GM23248 (cell line): ENCODE measurements around the gene RAB12. TPM values are rescaled to one million over a fixed set of nuclear protein-coding genes. Genes with fewer than 3 reads are reported as not detected.

Source experiments
- DNase-seq: peaks from one replicate; pipeline ENCODE4 v3.0.0-alpha.2; 2015
- H2AFZ ChIP-seq: fragments of 200-600 bp; sonication (generic); 2 replicates; pipeline ENCODE4 v1.6.1; 2016; ENCODE audit warnings: antibody characterized with exemption
- H3F3A ChIP-seq: fragments of 200-600 bp; sonication (generic); 2 replicates; pipeline ENCODE4 v1.6.1; 2016; ENCODE audit warnings: mild to moderate bottlenecking, antibody characterized with exemption, mixed run types; ENCODE audit not compliant: insufficient read depth
- H3K27ac ChIP-seq: fragments of 200-600 bp; sonication (generic); 2 replicates; pipeline ENCODE4 v1.5.1; 2016; ENCODE audit warnings: mild to moderate bottlenecking
- H3K27me3 ChIP-seq: fragments of 200-600 bp; sonication (generic); replicated peaks from 2 replicates; pipeline ENCODE4 v1.6.1; 2016; ENCODE audit warnings: mild to moderate bottlenecking; ENCODE audit not compliant: insufficient read depth
- H3K36me3 ChIP-seq: fragments of 200-600 bp; sonication (generic); 2 replicates; pipeline ENCODE4 v1.6.1; 2016; ENCODE audit warnings: low read depth, mild to moderate bottlenecking
- H3K4me1 ChIP-seq: fragments of 200-600 bp; sonication (generic); 2 replicates; pipeline ENCODE4 v1.6.1; 2016; ENCODE audit warnings: mild to moderate bottlenecking; ENCODE audit not compliant: insufficient read depth
- H3K4me2 ChIP-seq: fragments of 200-600 bp; sonication (generic); one replicate; pipeline ENCODE4 v1.6.1; 2016; ENCODE audit warnings: mild to moderate bottlenecking; ENCODE audit not compliant: unreplicated experiment
- H3K4me3 ChIP-seq: fragments of 200-600 bp; sonication (generic); 2 replicates; pipeline ENCODE4 v1.5.1; 2016; ENCODE audit warnings: mild to moderate bottlenecking
- H3K79me2 ChIP-seq: fragments of 200-600 bp; sonication (generic); 2 replicates; pipeline ENCODE4 v1.6.1; 2016; ENCODE audit warnings: mild to moderate bottlenecking; ENCODE audit not compliant: insufficient read depth
- H3K9ac ChIP-seq: fragments of 200-600 bp; sonication (generic); 2 replicates; pipeline ENCODE4 v1.6.1; 2016; ENCODE audit warnings: mild to moderate bottlenecking
- H3K9me2 ChIP-seq: fragments of 200-600 bp; sonication (generic); 2 replicates; pipeline ENCODE4 v1.6.1; 2016; ENCODE audit warnings: mixed run types, mild to moderate bottlenecking, moderate library complexity; ENCODE audit not compliant: insufficient read depth
- H3K9me3 ChIP-seq: fragments of 200-600 bp; sonication (generic); one replicate; pipeline ENCODE4 v1.6.1; 2017; ENCODE audit warnings: low read depth
- H4K20me1 ChIP-seq: fragments of 200-600 bp; sonication (generic); 2 replicates; pipeline ENCODE4 v1.6.0; 2016; ENCODE audit not compliant: insufficient read depth
- EZH2 ChIP-seq: fragments of 200-600 bp; sonication (generic); IDR thresholded peaks from 2 replicates; pipeline ENCODE4 v1.6.1; 2018; ENCODE audit warnings: antibody characterized with exemption, mild to moderate bottlenecking; ENCODE audit not compliant: insufficient read depth, poor library complexity, severe bottlenecking
- EZH2phosphoT487 ChIP-seq: fragments of 200-600 bp; sonication (generic); IDR thresholded peaks from 2 replicates; pipeline ENCODE4 v1.6.1; 2018; ENCODE audit warnings: antibody characterized with exemption, moderate library complexity, mild to moderate bottlenecking, low read depth; ENCODE audit not compliant: insufficient read depth
- WGBS, 2 experiments: methylation state at CpG; one replicate each; pipeline ENCODE4 v1.1.6; 2015 to 2017; ENCODE audit warnings: low lambda C conversion rate in 2 of 2, low coverage in 1 of 2; ENCODE audit errors: missing lambda C conversion rate in 2 of 2; 5-methylcytosine and 5-hydroxymethylcytosine counted together
- in situ Hi-C: fragments of 300-500 bp; cut with MboI; formaldehyde crosslinking; loops from 2 replicates; pipeline ENCODE4 v1.15.0; 2020
- polyA plus RNA-seq: library from polyadenylated mRNA; unstranded; fragments of >200 nt; fragmentation: Nextera tagmentation; extraction: Ambion mirVana; gene quantifications from 2 replicates; pipeline ENCODE4 v1.2.1, GENCODE V29; 2016
- total RNA-seq: library from RNA; depleted of rRNA; stranded (reverse); fragments of >200 nt; shearing (Covaris generic); gene quantifications from 2 replicates; pipeline ENCODE4 v1.2.3, GENCODE V29; 2014

The RAB12 gene
- total and polyA plus RNA-seq, 2 experiments from 2014 or later, result 4.1 to 73.8 TPM

GRCh38 chr18:8625461-8626092 lies 16.3 kb downstream of the RAB12 start:
- H3K9me2 ChIP-seq, result no peaks in the 10 kb centered on the region
- no peak overlapping the region for H3K4me2 ChIP-seq
- 85 to 89% methylated on average over 13 of the region's 13 CpGs for WGBS, 2 experiments
- peaks cover 100% of the 10 kb centered on the region for H3K79me2 ChIP-seq
- TF ChIP-seq EZH2phosphoT487 (no peak), EZH2 (no peak)
- no peaks in the 10 kb centered on the region for H3F3A ChIP-seq
- H3K9ac ChIP-seq, result no peak overlapping the region
- no peak overlapping the region for H2AFZ ChIP-seq
- H3K27ac ChIP-seq, result no peak overlapping the region
- H4K20me1 ChIP-seq, result 0 out of 2 replicates have a peak, but pooled peaks cover 4% of the 10 kb centered on the region
- no peak overlapping the region for H3K4me3 ChIP-seq
- no peak for DNase-seq
- peaks cover 6% of the 10 kb centered on the region; the same call in 1 of the 2 replicates for H3K36me3 ChIP-seq
- H3K4me1 ChIP-seq, result peaks cover 13% of the 10 kb centered on the region
- H3K27me3 ChIP-seq, result no peaks in the 10 kb centered on the region
- H3K9me3 ChIP-seq, result no peaks in the 10 kb centered on the region
- in situ Hi-C loops, result no loop called here

DNA sequence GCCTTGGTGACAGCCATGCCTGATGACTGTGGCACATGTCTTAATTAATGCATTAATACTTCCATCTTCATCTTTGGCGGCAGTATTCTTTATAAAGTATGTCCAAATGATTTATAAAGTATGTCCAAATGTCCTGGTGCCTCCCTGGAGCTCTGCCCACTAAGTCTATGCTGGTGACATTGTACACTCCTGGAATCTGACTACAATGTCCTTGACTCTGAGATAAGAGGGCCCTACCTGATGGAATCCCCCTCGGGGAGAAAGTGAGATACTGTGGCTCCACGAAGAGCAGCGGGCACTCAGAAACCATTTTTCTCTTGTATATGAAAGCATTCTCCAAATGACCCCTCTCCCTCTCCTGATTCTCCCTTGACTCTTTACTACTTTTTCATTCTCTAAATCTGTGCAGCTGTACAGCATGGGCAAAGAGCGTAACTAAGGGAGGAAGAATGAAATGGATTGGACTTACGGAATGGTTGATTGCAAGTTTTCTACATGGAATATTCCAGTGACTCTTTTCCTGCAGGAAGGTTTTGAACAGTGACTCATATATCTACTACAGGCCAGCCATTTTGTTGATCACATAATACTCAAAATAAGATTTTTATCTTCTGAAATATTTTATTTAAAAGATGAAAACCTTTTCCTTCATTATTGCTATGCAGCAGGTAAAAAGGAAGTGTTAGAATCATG lies 17.3 kb downstream of the RAB12 start:
- Histone ChIP-seq H3K9me2 (no peaks in the 10 kb centered on the region), H4K20me1 (0 out of 2 replicates have a peak, but pooled peaks cover 4% of the 10 kb centered on the region), H3K9ac (no peak overlapping the region), H3F3A (no peaks in the 10 kb centered on the region), H3K4me3 (no peak overlapping the region), H3K4me1 (peaks cover 13% of the 10 kb centered on the region), H3K79me2 (peaks cover 100% of the 10 kb centered on the region), H3K27ac (no peak overlapping the region), H3K9me3 (no peaks in the 10 kb centered on the region), H3K4me2 (no peak overlapping the region), H3K27me3 (no peaks in the 10 kb centered on the region), H3K36me3 (peaks cover 6% of the 10 kb centered on the region; the same call in 1 of the 2 replicates), H2AFZ (no peak overlapping the region)
- WGBS, 2 experiments, result 93 to 94% methylated on average over 6 of the region's 6 CpGs
- no peak for TF ChIP-seq EZH2
- no peak for TF ChIP-seq EZH2phosphoT487
- in situ Hi-C loops, result no loop called here
- no peak for DNase-seq

DNA sequence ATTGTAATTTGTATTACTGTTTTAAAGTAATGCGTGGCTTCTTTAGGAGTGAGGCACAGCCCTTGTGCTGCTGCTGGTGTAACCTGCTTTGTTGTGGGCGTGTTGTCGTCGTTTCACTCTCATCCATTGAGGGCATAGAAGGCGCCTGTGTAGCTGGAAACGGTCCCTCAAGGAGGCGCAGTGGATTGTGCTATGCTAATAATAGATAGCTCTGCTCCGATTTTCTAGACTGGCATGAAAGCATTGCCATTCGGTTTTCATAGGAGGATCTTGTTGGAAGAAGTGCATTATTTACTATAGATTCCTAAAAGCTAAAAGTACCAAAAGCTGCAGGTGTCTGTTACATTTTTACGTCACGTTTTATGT lies 17.9 kb downstream of the RAB12 start:
- Histone ChIP-seq H3K4me2 (no peak overlapping the region), H3F3A (no peaks in the 10 kb centered on the region), H3K9me2 (no peaks in the 10 kb centered on the region), H2AFZ (no peak overlapping the region), H3K27ac (no peak overlapping the region), H3K9ac (no peak overlapping the region), H3K4me3 (no peak overlapping the region), H3K9me3 (no peaks in the 10 kb centered on the region), H3K79me2 (peaks cover 100% of the 10 kb centered on the region), H3K4me1 (peaks cover 13% of the 10 kb centered on the region), H3K36me3 (peaks cover 6% of the 10 kb centered on the region; the same call in 1 of the 2 replicates), H3K27me3 (no peaks in the 10 kb centered on the region), H4K20me1 (0 out of 2 replicates have a peak, but pooled peaks cover 4% of the 10 kb centered on the region)
- TF ChIP-seq EZH2phosphoT487, result no peak
- TF ChIP-seq EZH2, result no peak
- in situ Hi-C loops, result no loop called here
- 96 to 97% methylated on average over 11 of the region's 11 CpGs for WGBS, 2 experiments
- no peak for DNase-seq

DNA sequence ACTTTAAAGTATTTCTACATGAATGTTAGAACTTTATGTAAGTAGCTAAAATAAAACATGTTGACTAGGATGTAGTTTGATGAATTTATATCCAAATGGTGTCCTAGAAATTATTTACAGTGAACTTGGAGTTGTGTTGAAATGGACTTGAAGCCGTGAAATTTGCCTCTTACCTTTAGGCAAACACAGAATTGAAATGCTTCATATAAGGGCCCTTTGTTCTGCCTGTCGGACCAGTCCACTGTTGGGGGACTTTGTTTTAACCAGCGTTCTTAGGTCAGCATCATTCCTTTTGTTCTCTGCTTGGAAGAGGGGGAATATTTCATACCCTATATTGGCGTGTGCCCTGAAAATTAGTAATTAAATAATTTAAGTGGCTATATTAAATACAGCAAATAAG lies 18.3 kb downstream of the RAB12 start:
- no peaks in the 10 kb centered on the region for H3K27me3 ChIP-seq
- no peaks in the 10 kb centered on the region for H3F3A ChIP-seq
- no peak overlapping the region for H3K4me2 ChIP-seq
- 0 out of 2 replicates have a peak, but pooled peaks cover 4% of the 10 kb centered on the region for H4K20me1 ChIP-seq
- H3K9me2 ChIP-seq, result no peaks in the 10 kb centered on the region
- H3K4me3 ChIP-seq, result no peak overlapping the region
- H3K27ac ChIP-seq, result no peak overlapping the region
- in situ Hi-C loops, result no loop called here
- peaks cover 13% of the 10 kb centered on the region for H3K4me1 ChIP-seq
- TF ChIP-seq EZH2, result no peak
- TF ChIP-seq EZH2phosphoT487, result no peak
- H3K79me2 ChIP-seq, result peaks cover 100% of the 10 kb centered on the region
- 99 to 100% methylated on average over 4 of the region's 4 CpGs for WGBS, 2 experiments
- H2AFZ ChIP-seq, result no peak overlapping the region
- H3K9me3 ChIP-seq, result no peaks in the 10 kb centered on the region
- H3K9ac ChIP-seq, result no peak overlapping the region
- peaks cover 6% of the 10 kb centered on the region; the same call in 1 of the 2 replicates for H3K36me3 ChIP-seq
- no peak for DNase-seq
